ENCODE measurements around the gene STXBP5L.
"Not testable (repeated sequence)": the region's sequence is repeated elsewhere in the genome, so short reads cannot be mapped to it uniquely, and the experiment has no call there.

Gene STXBP5L

GRCh38 chr3:121431726-121432517 is 523.9 kb downstream of the STXBP5L start:
- DNase-seq: peak; percentile 9

DNA sequence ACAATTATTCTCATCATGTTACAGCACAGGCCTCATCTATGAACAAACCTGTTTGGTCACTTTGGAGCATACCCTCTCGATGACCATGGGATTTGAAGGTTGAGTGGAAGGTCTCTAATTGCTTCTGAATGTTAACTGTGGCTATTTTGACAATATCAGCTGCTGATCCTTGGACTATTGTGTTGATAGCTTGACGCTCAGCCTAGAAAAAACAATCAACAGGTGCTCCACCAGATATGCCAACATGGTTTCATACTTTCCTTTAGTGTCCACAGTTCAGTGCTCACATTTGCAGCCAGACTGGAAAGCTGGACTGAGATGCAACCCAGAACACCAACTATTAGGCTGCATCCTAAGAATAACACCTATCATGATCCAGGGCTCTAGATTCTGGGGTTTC is 528.1 kb downstream of the STXBP5L start:
- DNase-seq: no peak

DNA sequence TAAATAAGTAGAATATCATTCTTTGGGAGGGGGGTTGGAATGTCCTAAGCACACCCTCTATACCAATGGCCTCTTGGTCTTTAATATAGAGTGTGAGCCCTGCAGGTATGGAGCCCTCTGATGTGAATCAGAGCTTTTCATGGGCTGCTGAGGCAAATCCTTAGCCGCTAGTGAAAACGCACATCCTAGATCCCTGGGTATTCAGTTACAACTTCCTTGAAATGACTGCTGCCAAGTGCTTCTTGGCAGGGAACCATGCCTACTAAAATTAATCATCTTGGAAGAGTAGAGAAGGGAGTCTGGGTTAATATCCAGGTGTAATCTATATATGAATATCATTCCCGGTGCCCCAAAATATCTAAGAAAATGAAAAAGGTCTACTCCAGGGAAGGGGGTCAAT is 528.6 kb downstream of the STXBP5L start:
- DNase-seq: no peak

DNA sequence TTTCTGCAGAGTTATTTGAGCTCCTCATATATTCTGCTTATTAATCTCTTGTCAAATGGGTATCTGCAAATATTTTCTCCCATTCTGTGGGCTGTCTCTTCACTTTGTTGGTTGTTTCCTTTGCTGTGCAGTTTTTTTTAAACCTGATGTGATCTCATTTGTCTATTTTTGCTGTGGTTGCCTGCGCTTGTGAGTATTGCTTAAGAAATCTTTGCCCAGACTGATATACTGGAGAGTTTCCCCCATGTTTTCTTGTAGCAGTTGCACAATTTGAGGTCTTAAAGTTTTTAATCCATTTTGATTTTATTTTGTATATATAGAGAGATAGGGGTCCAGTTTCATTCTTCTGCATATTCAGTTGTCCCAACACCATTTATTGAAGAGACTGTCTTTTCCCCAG is 535.5 kb downstream of the STXBP5L start:
- no peak for DNase-seq

DNA sequence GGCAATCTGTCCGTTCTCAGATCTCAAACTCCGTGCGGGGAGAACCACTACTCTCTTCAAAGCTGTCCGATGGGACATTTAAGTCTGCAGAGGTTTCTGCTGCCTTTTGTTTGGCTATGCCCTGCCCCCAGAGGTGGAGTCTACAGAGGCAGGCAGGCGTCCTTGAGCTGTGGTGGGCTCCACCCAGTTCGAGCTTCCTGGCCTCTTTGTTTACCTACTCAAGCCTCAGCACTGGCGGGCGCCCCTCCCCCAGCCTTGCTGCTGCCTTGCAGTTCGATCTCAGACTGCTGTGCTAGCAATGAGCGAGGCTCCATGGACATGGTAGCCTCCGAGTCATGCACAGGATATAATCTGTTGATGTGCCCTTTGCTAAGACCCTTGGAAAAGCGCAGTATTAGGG is 543.7 kb downstream of the STXBP5L start:
- DNase-seq: not testable (repeated sequence)

GRCh38 chr3:121462565-121462964 is 554.6 kb downstream of the STXBP5L start:
- no peak for DNase-seq

DNA sequence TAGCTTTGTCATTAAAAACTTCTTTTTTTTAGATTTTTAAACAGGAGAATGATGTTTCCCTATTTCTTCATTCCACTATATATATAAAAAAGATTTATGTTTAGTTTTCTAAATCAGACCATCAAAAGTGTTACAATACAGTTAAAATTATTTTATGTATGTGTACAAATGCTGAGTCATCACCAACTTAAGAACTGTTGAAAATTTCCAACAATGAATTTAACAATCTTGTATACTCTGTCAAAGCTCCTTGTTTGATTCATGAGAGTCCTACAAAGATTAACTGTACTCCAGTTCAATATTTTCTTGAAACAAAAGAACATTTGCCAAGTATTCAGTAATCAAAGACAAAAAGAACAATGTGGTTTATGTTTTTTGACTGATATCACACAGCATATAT is 555.7 kb downstream of the STXBP5L start:
- no peak for DNase-seq

DNA sequence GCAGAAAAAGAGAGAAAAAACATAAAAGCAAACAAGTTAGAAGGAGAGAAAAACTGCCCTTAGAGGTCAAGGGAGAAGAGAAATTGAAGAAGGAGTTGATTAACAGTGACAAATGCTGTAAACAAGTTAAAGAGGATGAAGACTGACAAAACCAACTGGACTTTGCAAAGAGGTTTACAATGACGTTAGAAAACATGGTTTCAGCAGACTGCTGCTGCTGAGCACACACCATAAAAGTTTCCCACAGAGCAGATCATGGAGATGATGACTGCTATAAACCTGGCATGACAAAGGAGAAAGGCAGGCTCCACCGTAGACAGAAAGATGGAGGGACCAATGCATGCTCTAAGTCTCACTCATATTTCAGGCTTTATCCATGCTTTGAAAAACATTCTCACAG is 559.1 kb downstream of the STXBP5L start:
- DNase-seq: no peak

GRCh38 chr3:121473001-121473400 is 565.0 kb downstream of the STXBP5L start:
- no peak for DNase-seq

All from right kidney (tissue), 1 donor.